Spinal cord (tissue), 10 donors: ENCODE data around the gene FBXL20. TPM values are rescaled to one million over a fixed set of nuclear protein-coding genes. Genes with fewer than 3 reads are reported as not detected.

Experiments
- DNase-seq, 6 donors: peaks; one replicate each; pipeline versions ENCODE4 v3.0.0 to v3.0.0-alpha.2; 2013 to 2015; ENCODE audit warnings: low spot score in 6 of 6, low read depth in 4 of 6
- H3K27ac ChIP-seq: one replicate; pipeline ENCODE4 v1.5.1; 2013; ENCODE audit warnings: low read depth, low read length, control low read depth
- H3K27me3 ChIP-seq: one replicate; pipeline ENCODE4 v1.6.1; 2013; ENCODE audit warnings: low read length; ENCODE audit not compliant: control insufficient read depth, insufficient read depth
- H3K36me3 ChIP-seq: one replicate; pipeline ENCODE4 v1.6.1; 2013; ENCODE audit warnings: low read length; ENCODE audit not compliant: control insufficient read depth, insufficient read depth
- H3K4me1 ChIP-seq: one replicate; pipeline ENCODE4 v1.6.1; 2013; ENCODE audit warnings: low read length; ENCODE audit not compliant: control insufficient read depth, insufficient read depth
- H3K4me3 ChIP-seq: one replicate; pipeline ENCODE4 v1.5.1; 2013; ENCODE audit warnings: low read depth, low read length, control low read depth
- H3K9me3 ChIP-seq: one replicate; pipeline ENCODE4 v1.6.1; 2013; ENCODE audit warnings: low read length; ENCODE audit not compliant: control insufficient read depth, insufficient read depth
- WGBS: methylation state at CpG from one replicate; pipeline ENCODE4 v1.1.5; 2013; ENCODE audit warnings: missing lambda C conversion rate; ENCODE audit not compliant: insufficient coverage; 5-methylcytosine and 5-hydroxymethylcytosine counted together
- polyA plus RNA-seq, 2 donors: library from polyadenylated mRNA; unstranded; fragments of 120-200 nt; gene quantifications; one replicate each; pipeline ENCODE4 v1.2.1, GENCODE V29; 2013; ENCODE audit not compliant: insufficient read length in 2 of 2
- total RNA-seq, 2 donors: library from RNA; depleted of rRNA in 1 of 2; stranded (reverse); fragments of 120-200 nt in 1 of 2; fragments of >200 nt in 1 of 2; gene quantifications; one replicate each; pipeline versions ENCODE4 v1.2.3 to v1.2.4, GENCODE V29; 2013 to 2014
- donor health status: healthy.

The FBXL20 gene
- total and polyA plus RNA-seq, 4 donors, result 16.1 to 26.1 (median 19.1) TPM

DNA sequence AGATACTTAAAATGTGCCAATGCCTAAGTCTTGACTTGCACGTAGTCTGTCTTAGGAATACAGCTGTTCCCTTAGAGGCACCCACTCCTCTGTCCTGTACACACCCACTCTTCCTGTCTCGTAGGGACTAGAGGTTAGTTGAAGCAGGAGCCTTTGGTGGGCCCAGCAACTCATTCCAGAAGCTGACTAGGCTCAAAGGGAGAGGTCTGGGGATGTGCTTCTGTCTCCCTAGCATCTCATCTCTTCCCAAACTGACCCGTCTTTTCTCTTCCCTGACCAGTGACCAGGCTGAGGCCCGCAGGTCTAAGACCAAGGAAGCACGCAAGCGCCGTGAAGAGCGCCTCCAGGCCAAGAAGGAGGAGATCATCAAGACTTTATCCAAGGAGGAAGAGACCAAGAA lies 197.2 kb downstream of the FBXL20 start:
- Histone ChIP-seq H3K36me3 (peaks cover 44% of the 10 kb centered on the region), H3K4me3 (no peak overlapping the region), H3K4me1 (peaks cover 23% of the 10 kb centered on the region), H3K27me3 (no peaks in the 10 kb centered on the region), H3K9me3 (no peaks in the 10 kb centered on the region), H3K27ac (no peak overlapping the region)
- no peak for DNase-seq
- 80% methylated on average over 1 of the region's 8 CpGs for WGBS

Other genes starting within 250 kb of the FBXL20 start
- 10 to 100 TPM; 10.1 to 12.6 TPM for gene PLXDC1, start 250.0 kb downstream of the FBXL20 start, total RNA-seq
- gene PLXDC1, start 250.0 kb downstream of the FBXL20 start, polyA plus RNA-seq, result 10 to 100 TPM; 38.6 to 47.1 TPM
- not detected for gene ARL5C, start 235.5 kb downstream of the FBXL20 start, total RNA-seq
- under 1 TPM; 0.48 to 0.71 TPM for gene ARL5C, start 235.5 kb downstream of the FBXL20 start, polyA plus RNA-seq
- 10 to 100 TPM; 15.5 to 20.5 TPM for gene CACNB1, start 204.0 kb downstream of the FBXL20 start, total RNA-seq
- 10 to 100 TPM; 41.8 to 57.5 TPM for gene CACNB1, start 204.0 kb downstream of the FBXL20 start, polyA plus RNA-seq
- gene RPL19, start 201.3 kb downstream of the FBXL20 start, total RNA-seq, result 1,000 to 10,000 TPM in 1 of 2 donors, 100 to 1,000 TPM in 1; 650 to 2,773 TPM
- gene RPL19, start 201.3 kb downstream of the FBXL20 start, polyA plus RNA-seq, result 1,000 to 10,000 TPM; 1,247 to 1,292 TPM
- gene STAC2, start 175.7 kb downstream of the FBXL20 start, total RNA-seq, result 1 to 10 TPM in 1 of 2 donors, under 1 TPM in 1; 0.83 to 2.6 TPM
- 10 to 100 TPM; 14.8 to 17.1 TPM for gene STAC2, start 175.7 kb downstream of the FBXL20 start, polyA plus RNA-seq
- gene MED1, start 49.6 kb upstream of the FBXL20 start, total RNA-seq, result 10 to 100 TPM; 29.0 to 29.7 TPM
- 10 to 100 TPM; 30.1 to 36.5 TPM for gene MED1, start 49.6 kb upstream of the FBXL20 start, polyA plus RNA-seq
- gene CDK12, start 59.9 kb upstream of the FBXL20 start, total RNA-seq, result 10 to 100 TPM; 23.9 to 44.3 TPM
- gene CDK12, start 59.9 kb upstream of the FBXL20 start, polyA plus RNA-seq, result 10 to 100 TPM; 32.3 to 33.9 TPM
- gene NEUROD2, start 206.3 kb upstream of the FBXL20 start, total RNA-seq, result 1 to 10 TPM; 1.6 to 2.5 TPM
- gene NEUROD2, start 206.3 kb upstream of the FBXL20 start, polyA plus RNA-seq, result 10 to 100 TPM; 10.8 to 14.1 TPM
- gene PPP1R1B, start 225.3 kb upstream of the FBXL20 start, total RNA-seq, result 100 to 1,000 TPM in 1 of 2 donors, 10 to 100 TPM in 1; 16.5 to 329 TPM
- 10 to 100 TPM; 20.2 to 75.9 TPM for gene PPP1R1B, start 225.3 kb upstream of the FBXL20 start, polyA plus RNA-seq
- 10 to 100 TPM; 17.2 to 33.4 TPM for gene STARD3, start 235.5 kb upstream of the FBXL20 start, total RNA-seq
- 10 to 100 TPM; 65.4 to 76.8 TPM for gene STARD3, start 235.5 kb upstream of the FBXL20 start, polyA plus RNA-seq